Islet precursor cell (in vitro differentiated cells): ENCODE data around the gene PSMG4.

Experiments
- DNase-seq: peaks from one replicate; pipeline ENCODE4 v3.0.0-alpha.2; 2018

The PSMG4 gene

DNA sequence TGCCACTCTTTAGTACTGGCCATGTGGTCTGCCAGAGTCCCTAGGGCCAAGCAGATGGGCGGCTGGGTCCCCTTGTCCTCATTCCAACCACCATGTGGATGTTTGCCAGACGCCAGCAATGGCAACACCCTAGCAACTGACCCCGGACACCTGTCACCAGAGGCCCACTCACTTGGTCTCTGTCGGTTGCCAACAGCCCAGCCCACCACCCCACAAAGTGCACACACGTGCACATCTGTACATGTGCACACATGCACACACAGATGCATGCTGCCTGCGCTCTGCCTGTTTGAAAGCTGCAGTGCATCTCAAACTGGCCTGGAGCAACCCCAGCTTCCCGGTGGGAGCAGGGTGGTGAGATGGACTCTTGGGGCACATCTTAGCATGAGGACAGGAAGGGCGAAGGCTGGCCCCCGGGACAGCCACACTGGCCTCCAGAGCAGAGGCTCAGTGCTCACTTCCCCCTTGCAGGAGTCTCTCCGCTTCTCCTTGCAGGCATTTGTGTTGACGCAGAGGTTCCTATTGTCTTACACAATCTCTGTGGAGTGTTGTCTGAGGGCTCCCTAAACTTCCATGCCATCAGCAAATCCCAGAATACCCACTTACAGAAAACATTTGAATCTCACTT lies 54.0 kb downstream of the PSMG4 start:
- no peak for DNase-seq

DNA sequence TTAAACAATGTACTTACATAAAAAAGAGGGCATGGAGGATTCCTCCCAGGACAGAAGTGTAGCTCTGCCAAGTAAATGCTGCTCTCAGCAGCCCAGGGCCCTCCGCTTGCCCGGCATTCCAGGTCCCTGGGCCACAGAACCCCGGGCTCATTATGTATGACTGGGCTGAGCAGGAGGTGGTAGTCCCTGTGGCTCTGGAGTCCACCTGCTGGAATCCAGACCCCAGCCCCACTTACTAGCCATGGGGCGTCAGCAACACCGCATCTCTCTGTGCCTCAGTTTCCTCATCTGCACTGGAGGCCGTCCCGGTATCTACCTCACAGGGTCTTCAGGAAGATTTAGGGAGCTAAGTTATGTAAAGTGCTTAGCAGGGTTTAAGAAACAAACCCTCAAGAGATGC lies 55.4 kb downstream of the PSMG4 start:
- no peak for DNase-seq

DNA sequence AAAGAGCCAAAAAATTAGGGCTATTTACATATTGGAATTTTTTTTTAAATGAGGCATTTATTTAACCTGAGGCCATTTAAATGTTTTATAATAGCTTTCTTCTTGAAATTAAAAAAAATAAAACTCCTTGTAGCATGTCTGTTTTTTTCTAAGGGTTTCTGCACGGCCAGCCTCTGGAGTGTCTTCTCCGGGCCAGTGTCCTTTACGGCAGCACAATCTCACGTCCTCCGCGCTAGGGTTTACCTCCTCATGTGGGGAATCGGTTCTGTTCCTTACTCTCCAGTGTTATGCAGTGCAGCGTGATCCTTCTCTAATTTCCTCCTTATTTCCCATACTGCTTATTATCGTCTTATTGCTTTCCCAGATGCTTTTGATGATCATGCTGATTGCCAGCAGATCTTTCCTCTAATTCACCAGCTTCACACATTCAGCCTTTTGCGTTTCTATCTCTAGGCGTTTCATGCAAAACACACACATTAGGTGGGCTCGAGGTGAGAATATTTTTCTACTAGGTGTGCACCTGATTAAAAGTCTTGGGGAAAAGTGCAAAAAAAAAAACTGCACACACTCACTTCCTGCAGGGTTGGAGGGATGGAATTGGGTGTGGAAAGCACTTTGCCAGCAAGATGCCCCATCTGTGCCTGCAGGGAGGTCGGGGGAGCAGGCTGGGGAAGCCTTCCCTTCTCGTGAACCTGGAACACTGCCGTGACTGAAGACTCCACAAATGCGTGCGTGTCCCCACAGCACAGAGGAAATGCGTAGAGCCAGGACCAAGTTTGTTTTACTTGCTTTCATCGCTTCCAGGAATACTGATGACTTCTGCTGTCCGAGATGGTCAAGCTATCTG lies 56.1 kb downstream of the PSMG4 start:
- DNase-seq, result no peak

DNA sequence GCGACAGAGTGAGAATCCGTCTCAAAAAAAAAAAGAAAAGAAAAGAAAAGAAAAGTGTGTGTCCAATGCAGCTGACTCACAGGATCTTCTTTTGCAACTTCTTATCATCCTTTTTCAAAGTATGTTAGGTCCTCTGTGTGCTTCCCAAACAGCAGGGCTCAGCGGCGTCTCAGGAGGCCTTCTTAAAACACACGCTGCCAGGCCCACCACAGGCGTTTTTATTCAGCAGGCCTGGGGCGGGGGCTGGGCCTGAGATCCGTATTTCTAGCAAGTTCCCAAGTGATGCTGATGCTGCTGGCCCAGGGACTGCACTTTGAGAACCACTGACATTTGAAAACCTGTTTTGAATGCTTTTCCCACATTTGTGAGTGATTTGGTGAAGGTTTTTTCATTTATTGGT lies 57.1 kb downstream of the PSMG4 start:
- DNase-seq, result no peak

DNA sequence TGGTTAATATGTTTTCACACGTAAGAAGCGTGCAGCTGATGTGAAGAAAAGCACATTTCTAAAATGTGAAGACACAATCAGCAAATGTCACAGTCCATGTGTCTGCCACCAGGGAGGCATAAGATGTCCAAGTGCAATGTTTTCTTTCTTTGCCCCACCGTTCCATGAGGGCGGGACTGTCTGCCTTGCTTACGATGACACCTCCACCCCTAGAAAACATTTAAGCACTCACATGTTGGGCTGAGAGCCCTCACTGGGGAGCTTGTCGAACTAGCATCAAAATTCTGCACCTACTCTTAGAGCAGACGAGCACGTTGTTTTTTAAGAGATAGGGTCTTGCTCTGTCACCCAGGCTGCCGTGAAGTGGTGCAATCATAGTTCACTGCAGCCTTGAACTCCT lies 57.6 kb downstream of the PSMG4 start:
- DNase-seq, result no peak

DNA sequence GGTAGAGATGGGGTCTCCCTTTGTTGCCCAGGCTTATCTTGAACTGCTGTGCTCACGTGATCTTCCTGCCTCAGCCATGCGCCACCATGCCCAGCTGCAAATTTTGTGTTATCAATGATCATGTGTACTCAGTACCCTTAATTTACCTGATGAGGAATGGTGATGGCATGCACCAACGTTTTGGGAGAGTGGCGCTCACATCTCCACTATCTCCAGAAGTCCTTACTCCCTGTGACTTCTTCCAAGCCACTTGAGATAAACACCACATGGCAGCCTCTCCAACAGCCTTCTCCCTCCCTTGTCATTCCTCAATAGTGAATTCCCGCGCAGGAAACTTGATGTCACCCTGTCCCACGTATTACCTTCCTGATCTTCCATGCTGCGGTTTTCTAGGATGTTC lies 58.1 kb downstream of the PSMG4 start:
- DNase-seq, result no peak
